ENCODE results near the gene CMTR1.

The CMTR1 gene

GRCh38 chr6:37514321-37514771, 81.3 kb downstream of the CMTR1 start:
- no peak for DNase-seq

GRCh38 chr6:37514837-37515236, 81.8 kb downstream of the CMTR1 start:
- no peak for DNase-seq

- no peak for DNase-seq
Observed at GRCh38 chr6:37515712-37516075, 82.7 kb downstream of the CMTR1 start.

- peak; percentile 70 for DNase-seq
Observed at GRCh38 chr6:37516076-37516919, 83.3 kb downstream of the CMTR1 start.

GRCh38 chr6:37516920-37517405, 83.9 kb downstream of the CMTR1 start:
- peak; percentile 33 for DNase-seq

GRCh38 chr6:37517411-37517812, 84.4 kb downstream of the CMTR1 start:
- no peak for DNase-seq

GRCh38 chr6:37518116-37518515, 85.1 kb downstream of the CMTR1 start:
- DNase-seq, result no peak

- DNase-seq, result no peak
Observed at GRCh38 chr6:37519461-37519860, 86.4 kb downstream of the CMTR1 start.

GRCh38 chr6:37520926-37521325, 87.9 kb downstream of the CMTR1 start:
- DNase-seq, result no peak

- no peak for DNase-seq
Observed at GRCh38 chr6:37521674-37522073, 88.7 kb downstream of the CMTR1 start.

GRCh38 chr6:37522836-37523235, 89.8 kb downstream of the CMTR1 start:
- no peak for DNase-seq

- no peak for DNase-seq
Observed at GRCh38 chr6:37523412-37523811, 90.4 kb downstream of the CMTR1 start.

GRCh38 chr6:37524025-37524969, 91.3 kb downstream of the CMTR1 start:
- no peak for DNase-seq

GRCh38 chr6:37524970-37525318, 91.9 kb downstream of the CMTR1 start:
- no peak for DNase-seq

- peak; percentile 65 for DNase-seq
Observed at GRCh38 chr6:37525460-37526357, 92.7 kb downstream of the CMTR1 start.

GRCh38 chr6:37528541-37528940, 95.5 kb downstream of the CMTR1 start:
- DNase-seq, result no peak

GRCh38 chr6:37530297-37530696, 97.3 kb downstream of the CMTR1 start:
- DNase-seq, result no peak

GRCh38 chr6:37531026-37531425, 98.0 kb downstream of the CMTR1 start:
- DNase-seq, result no peak

All from eye (tissue), 1 donor.